Left lobe of liver (tissue), 2 donors: ENCODE measurements around the gene EML4. TPM values are rescaled to one million over a fixed set of nuclear protein-coding genes. Genes with fewer than 3 reads are reported as not detected.
A peak's percentile ranks its signal among the peaks of the same experiment; 100 is the strongest.
"Not testable (repeated sequence)": the region's sequence is repeated elsewhere in the genome, so short reads cannot be mapped to it uniquely, and the experiment has no call there.

Experiments used
- ATAC-seq: fragments of 200-7000 bp; cut with Tn5 transposase; one replicate; pipeline ENCODE4 v1.9.1; 2020; ENCODE audit warnings: mild to moderate bottlenecking, moderate library complexity
- DNase-seq: peaks from one replicate; pipeline ENCODE4 v3.0.0-alpha.2; 2020; ENCODE audit warnings: low spot score
- total RNA-seq: library from RNA; stranded (reverse); gene quantifications from one replicate; pipeline ENCODE4 v1.2.1, GENCODE V29; 2021
- donor health status: DM: no; HTN: no; CAD: no; lungs with moderate emphysema.
- donor health status: DM: no; HTN: yes; CAD: no.

EML4 gene
- total RNA-seq, 1 donor from 2014 or later, result 30.4 TPM

DNA sequence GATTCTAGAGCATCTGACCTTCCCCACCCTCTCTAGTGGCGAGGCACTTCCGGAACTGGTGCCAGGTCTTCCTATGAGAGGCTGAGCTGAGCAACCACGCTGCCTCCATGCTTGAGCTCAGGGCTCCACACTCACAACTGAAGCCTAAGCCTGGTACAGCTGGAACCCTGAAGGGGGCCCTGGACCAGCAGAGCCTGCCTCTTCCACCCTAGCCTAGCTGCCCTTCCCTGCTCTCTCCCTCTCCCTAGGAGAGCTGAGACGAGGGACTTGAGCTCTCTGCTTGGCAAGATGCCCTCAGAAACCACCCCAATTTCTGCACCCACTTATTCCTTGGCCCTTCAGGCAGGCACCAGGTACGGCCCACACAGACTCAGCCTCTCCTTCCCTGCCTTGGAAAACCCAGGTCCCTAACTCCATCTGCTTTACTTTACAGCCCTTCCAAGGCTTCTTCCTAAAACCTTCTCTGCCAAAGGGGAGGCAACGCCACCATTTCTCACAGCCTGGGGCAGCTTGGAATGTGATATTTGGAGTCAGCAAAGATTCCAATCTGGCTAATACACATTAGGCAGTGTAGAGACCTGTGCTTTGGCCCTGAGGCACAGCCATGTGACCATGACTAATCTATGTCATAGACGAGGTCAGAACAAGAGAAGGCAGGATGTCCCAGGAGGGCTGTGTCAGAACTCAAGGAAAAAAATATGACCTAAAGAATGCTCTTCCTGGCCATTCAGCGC is 173.1 kb downstream of the EML4 start:
- ATAC-seq (peak; percentile 69), DNase-seq (no peak)

DNA sequence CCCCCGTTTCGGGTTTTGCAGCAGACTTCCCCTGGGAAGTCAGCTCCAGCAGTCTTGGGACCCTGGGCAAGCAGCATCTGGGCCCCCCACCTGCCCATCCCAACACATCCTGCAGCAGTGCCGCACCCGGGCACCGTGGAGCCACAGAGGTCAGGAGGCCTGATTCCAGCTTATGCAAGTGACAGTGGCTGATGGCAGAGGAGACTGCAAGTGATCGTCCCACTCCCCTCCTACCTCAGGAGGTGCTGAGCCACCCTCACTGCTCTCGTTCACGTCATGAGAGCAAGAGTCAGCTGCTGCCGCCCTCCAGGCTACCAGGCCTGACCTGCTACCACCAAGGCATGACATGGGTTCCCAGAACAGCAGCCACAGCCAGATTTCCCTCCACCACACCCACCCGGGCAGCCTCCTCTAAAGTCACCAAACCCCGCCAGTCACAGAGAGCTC is 173.7 kb downstream of the EML4 start:
- ATAC-seq (peak; percentile 10), DNase-seq (no peak)

DNA sequence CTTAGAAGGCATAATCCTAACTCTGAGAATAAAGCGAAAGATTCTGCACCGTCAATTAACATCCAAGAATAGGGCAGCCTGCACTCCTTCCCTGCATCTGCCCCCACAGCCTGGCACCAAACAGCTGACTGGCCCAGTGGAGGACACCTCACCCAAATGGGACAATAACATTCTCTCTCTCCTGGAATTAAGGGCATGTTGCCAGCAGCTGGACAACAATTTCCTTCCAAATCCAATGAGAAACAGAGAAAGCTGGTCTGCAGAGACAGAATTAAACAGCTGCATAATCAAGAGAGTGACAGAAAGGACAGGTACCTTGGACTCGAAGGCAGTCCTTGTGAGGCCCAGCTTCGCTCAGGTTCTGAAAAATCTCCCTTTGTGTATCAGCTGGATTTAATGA is 176.8 kb downstream of the EML4 start:
- DNase-seq (peak; percentile 66), ATAC-seq (peak; percentile 54)

DNA sequence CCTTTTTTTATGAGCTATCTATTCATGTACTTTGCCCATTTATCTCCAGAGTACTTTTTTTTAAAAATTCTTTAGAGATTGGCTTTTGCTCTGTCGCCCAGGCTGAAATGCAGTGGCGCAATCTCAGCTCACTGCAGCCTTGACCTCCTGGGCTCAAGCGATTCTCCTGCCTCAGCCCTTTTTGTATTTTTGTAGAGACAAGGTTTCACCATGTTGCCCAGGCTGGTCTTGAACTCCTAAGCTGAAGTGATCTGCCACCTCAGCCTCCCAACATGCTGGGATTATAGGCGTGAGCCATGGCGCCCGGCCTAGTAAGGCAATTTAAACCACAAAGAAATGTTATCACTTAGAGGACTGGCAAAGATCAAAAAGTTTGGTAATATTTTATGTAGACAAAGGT is 177.7 kb downstream of the EML4 start:
- DNase-seq, result peak; percentile 83
- peak; percentile 62 for ATAC-seq

DNA sequence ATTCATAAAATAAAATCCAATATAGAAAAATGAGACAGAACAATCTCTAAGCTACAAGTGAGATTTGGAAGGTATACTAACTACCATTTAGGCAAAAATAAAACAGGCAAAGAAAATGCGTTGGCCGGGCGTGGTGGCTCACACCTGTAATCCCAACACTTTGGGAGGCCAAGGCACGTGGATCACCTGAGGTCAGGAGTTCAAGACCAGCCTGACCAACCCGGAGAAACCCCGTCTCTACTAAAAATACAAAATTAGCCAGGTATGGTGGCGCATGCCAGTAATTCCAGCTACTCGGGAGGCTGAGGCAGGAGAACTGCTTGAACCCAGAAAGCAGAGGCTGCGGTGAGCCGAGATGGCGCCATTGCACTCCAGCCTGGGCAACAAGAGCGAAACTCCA is 178.4 kb downstream of the EML4 start:
- DNase-seq, ATAC-seq: not testable (repeated sequence)

DNA sequence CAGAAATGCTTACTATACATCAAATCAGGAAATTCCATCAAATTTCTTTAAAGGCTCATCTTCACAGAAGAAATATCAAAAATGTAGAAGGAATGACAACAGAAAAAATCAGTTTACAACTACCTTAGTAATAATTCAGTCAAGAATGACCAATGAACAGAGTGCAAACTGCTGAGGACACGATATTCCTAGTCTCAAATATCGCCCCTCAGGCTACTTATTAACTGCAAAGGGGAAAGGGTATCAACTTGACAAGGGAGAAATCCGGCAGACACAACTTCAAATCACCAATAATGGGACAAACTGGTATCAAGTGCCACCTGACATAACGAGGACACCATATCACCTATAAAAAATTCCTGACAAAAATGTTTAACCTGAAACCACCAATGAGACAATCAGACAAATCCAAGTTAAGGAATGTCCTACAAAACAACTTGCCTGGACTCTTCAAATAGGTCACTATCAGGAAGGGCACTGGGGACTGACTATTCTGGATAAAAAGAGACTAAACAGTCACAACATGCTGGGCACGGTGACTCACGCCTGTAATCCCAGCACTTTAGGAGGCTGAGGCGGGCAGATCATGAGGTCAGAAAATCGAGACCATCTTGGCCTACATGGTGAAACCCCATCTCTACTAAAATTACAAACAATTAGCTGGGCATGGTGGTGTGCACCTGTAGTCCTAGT is 179.1 kb downstream of the EML4 start:
- DNase-seq, result no peak
- ATAC-seq, result peak; percentile 27

DNA sequence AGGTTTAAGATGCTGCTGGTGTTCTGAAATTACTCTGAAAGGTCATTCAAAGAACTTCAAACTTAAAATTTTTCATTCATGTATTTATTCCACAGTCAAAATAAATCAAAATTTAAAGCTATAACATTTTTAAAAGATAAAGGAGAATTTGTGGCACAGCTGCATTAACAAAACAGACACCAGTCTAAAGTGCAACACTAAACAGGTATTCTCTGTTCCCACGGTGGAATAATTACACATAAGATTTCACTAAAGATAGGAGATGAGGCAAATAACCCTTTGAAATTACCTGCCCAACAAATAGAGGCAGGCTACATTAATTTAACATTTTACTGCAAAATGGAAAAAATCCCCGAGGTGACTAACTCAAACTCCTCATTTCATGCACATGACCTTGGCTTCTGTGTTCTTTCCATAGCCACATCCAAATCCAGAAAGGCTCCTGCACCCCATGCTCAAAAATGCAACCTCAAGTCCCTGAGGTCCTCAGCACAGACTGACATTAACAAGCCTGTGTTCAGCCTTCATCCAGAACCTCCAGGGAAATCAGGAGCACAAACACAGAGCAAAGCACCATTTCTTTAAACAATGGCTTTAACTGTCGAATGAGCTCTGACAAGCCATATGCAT is 181.4 kb downstream of the EML4 start:
- no peak for DNase-seq
- ATAC-seq, result no peak

DNA sequence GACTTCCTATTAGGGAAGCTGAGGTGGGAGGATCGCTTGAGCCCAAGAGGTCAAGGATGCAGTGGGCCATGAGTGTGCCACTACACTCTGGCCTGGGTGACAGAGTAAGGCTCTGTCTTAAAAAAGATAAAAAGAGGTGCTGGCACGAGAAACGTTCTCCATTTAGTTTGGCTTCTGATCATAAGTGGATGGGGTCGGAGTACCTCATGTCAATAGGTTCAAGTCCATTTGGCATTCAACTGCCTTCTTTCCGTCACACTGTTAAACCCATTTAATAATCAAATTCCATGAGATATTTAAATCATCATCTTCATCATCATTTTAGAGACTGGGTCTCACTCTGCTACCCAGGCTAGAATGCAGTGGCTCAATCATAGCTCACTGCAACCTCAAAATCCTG is 182.7 kb downstream of the EML4 start:
- ATAC-seq, result peak; percentile 54
- DNase-seq, result no peak

DNA sequence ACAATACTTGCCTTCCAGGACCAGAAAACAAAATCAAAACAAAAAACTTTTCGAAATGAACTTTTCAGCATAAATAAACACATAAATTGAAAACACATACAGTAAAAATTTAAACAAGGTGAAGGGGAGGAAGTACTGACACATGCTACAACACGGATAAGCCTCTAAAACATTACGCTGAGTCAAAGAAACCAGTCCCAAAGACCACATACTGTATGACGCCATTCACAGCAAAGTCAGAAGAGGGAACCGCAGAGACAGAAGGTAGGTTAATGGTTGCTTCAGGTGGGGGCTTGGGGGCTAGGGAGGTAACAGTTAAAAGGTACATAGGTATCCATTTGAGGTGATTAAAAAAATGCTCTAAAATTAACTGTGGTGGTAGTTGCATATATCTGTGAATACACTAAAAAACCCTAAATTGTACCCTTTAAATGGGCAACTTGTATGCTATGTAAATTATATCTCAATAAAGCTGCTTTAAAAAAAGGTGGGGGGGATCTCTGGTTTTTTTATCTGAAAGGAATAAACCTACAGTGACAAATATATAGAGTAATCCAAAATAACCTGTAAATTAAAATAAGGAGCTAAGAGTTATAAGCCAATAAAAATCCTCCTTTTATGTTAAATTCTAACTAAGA is 184.8 kb downstream of the EML4 start:
- no peak for ATAC-seq
- DNase-seq, result no peak

DNA sequence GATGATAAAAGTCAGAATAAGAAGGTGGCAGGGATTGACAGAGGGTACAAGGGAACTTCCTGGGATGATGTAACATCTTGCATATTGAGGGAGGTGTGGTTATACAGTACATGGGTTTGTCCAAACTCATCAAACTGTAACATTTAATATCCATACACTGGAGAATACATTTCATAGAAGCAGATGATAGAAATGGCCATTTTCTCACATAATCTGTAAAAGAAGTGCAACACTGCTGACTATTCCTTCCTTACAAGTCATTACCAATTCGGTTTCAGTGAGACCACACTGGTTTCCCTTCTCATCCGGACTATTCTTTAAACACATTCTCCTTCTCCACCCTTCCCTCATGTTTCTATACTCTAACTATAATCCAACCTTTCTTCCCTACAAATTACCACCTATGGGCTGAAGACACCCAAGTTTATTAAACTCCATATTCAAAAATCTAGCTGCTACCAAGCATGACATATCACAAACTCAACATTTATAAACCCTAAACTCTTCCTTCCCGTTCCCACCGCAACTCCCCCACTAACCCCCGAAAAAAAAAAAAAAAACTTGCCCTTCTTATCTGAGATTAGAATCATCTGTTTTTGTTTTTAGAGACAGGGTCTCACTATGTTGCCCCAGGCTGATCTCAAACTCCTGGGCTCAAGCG is 190.3 kb downstream of the EML4 start:
- DNase-seq (no peak), ATAC-seq (no peak)

DNA sequence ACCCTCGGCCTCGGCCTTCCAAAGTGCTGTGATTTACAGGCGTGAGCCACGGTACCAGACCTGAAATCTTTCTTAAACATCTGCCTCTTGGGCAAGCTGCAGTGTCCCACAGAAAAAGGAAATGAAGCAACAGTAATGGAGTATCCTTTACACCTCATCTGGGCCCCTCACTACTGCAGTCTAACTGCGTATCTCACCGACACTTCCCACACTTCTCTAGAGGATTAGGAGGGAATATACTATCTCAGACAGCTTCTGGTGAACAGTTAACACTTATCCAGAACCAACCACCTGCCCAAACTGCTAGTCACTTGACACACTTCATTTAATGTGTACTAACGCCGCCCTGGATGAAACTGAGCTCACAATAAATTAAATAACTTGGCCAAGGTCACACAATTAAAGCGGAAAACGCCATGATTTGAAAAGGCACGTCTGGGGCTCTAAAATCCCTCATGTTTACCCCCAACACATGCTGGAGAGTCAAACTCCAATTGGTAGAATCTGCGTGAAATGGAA is 190.9 kb downstream of the EML4 start:
- no peak for ATAC-seq

DNA sequence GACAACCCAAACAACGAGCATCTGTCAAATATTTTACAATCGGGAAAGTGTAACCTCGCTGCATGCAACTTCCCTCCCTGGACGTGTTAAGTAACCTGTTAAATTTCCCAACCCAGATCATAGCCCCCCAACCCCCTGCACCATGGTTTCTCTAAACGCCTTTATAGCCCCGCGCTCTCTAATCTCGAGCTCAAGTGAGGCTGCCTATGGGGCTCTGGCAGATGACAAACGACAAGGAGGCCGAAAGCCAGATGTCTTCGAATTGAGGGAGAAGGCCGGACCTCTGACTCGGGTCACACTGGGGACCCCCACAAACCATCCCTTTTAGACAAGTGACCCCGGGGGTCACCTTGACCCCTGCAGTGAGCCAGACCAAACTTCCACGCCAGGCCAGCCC is 191.3 kb downstream of the EML4 start:
- DNase-seq (no peak), ATAC-seq (peak; percentile 0)

More for the DNA sequence above, 190.9 kb downstream of the EML4 start:
- no peak for DNase-seq

DNA sequence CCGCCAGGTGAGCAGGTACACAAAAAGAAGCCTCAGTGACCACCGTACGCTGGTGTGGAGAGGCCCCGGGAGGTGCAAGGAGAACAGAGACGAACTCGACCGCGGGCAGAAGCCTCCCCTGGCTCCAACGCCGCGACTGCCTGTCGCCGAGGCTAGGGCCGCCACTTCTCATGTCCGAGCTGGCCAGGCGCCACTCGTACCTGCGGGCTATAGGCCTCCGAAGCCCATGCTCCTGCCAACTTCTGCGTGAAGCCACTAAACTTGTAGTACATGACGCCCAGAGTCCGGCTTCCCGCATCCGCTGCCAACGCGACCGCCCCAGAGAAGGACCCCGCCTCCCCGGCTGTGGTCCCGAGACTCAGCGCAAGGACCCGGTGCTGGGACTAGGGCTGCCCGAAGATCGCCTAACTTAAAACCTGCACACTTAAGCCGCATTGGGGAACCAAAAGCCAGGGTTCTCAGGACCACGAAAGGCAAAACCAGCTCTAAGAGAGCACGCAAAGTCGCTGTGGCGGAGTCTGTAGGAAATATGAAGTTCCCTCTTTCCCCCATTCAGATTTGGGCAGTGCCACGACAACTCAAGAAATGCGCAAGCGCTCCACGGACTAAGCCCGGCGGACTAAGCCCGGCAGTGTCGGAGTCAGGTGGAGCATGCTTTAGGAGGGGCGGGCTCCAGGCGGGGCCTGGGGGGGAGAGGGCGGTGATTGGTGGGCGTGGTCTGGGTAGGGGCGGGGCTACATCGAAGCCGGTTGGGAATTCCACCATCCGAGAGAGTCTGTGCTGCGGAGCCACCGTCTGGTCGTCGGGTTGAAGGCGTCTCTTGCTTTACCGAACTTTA is 192.0 kb downstream of the EML4 start, which contains the start of gene COX7A2L:
TSS of gene COX7A2L (minus strand) at position 328 of the 838 bp plus-strand sequence. CDS start at position 272, 56 bp downstream.
- ATAC-seq (peak; percentile 93), DNase-seq (peak; percentile 98)

DNA sequence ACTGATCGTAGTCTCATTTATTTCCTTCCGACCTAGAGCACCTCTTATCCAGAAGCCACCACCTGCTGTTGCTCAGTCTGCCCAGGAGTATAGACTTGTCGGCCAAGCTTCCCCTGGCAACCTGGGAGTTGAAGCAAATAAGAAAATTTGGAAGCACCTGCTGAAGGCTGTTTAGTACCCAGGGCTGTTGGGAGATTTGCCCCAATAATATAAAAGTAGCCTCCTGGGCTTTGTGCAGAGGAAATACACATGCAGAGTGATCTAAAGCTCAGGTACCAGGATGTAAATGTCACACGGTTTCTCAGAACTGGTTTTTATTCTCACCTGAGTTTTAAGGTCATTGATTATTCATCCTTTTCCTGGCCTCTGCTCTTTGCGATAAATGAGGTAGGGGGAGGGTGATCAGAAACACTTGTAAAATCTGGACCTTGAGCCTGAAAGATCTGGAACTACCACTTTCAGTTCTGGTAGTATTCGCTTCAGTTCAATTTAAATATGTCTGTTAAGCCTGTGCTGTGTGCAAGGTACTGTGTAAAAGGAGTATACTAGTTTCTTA is 192.7 kb downstream of the EML4 start:
- peak; percentile 13 for ATAC-seq
- DNase-seq, result no peak

DNA sequence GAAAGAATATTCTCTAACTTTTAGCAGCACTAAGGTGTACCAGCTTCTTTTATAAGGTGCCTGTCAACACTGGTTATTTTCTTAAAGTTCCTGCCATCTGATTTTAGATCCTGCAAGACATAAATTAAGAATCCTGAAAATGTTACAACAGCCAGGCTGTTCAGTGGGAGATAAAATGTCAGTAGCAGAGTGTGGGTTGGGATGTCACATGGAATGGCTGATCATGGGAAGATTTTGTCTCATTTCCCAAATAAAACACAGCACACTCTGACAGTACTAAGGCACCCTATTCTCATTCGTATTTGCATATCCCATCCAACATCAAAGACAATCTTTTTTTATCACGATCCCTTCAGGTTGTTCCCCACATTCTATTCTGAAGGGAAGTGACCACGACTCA is 194.3 kb downstream of the EML4 start:
- ATAC-seq, result no peak
- no peak for DNase-seq

DNA sequence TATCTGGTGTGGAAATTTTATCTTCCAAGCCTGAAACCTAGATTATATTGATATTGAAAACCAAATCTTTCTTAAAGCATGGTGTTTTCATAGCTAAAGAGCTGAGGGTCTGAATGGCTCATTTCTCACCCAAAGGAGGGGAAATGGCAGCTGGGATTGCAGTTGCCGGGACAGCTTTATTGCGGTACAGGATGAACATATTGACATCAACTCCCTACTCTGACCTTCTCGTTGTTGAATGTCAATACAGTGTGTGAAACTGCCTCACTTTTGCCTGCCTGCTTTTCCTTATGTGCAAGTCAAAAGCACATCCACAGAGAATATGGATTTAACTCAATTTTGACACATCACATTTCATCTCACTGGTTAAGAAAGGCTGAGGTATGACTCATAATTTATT is 195.5 kb downstream of the EML4 start:
- ATAC-seq, result no peak
- no peak for DNase-seq

DNA sequence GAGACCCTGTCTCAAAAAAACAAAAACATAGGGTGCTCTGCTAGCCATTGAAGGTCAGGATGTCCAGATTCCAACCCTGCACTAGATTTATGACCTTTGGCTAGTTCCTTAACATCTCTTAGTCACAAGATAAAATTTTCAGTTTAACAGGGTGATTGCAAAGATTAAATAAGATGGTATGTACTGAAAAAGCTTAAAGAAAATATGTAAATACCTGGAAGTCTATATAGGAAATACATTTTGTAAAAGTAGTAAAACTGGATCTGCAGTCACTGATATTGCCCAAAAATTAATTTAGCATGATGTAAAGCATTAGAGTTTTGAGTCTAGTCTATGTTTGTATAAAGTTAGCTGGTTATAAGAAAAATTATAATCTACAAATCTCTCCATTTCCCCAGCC is 197.3 kb downstream of the EML4 start:
- DNase-seq (no peak), ATAC-seq (no peak)

DNA sequence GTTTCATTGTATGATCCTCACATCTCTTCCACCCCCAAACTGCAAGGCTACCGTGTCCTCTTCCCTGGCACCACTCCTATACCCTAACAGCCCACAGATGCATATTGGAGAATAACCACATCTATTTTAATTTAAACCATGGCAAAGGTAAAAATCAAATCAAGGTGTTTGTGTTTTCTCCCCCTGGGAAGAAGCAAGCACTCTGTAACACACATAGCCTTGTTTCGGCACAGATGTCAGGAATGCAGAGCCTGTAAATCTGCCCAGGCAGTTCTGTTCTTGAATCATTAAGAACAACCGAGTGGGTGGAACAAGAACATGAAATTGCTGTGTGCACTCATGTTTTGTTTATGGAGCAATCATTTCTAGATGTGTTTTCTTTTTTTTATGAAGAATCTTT is 198.7 kb downstream of the EML4 start:
- DNase-seq (no peak), ATAC-seq (no peak)

DNA sequence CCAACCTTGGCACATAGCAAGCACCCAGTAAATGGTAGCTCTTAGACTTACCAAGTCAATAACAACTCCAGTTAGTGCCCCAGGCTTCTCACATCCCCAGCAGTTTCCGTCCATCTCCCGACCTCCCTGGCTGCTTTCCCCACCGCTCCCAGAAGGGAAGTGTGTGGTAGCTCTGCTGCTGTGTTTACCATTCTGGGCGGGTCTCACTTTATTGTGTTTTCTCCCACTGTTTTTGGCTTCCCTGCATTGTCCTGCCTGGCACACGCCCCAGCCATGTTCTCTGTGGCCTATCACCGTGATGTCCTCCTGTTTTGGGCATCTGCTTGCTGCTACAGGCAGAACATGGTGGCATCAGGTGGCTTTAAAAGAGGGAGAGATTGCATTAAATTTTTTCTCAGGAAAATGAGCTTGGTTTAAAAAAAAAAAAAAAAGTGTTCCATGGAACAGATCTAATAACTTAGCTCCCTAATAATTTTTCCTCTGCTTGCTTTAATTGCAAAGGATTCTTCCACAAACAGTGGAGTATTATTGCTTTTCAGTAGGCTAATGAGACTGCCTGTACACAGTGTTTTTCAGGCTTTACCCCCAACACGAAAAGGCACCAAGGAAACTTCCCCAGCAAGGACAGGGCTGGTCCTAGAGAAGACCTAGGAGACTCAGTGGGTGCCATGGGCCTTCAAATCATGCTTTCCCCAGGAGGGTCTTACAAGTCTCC is 199.8 kb downstream of the EML4 start:
- DNase-seq (no peak), ATAC-seq (peak; percentile 13)
